ENCODE results near the gene CTAGE9. TPM values are rescaled to one million over a fixed set of nuclear protein-coding genes. Genes with fewer than 3 reads are reported as not detected.

CTAGE9 gene
- total RNA-seq, 1 experiment from 2014 or later: not detected

DNA sequence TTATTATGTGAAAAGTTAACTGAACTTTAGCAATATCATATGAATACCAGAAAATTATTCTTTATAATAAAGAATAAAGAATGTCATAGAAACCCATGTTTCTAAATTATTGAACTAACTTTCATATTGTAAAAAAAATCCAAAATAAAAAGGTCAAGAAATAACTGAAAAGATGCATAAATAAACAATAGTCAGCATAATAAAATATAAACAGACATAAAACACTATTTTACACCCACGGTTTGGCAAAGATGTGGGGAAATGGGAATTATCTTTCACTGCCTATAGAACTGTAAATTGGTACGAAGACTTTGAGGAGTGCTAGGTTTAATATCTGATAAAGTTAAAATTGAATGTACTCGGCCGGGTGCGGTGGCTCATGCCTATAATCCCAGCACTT is 34.7 kb upstream of the CTAGE9 start:
- DNase-seq: no peak
- no peak overlapping the region for H2BK15ac ChIP-seq (ENCODE audit: low read depth, low read length)
- no peak overlapping the region for H4K5ac ChIP-seq (ENCODE audit: insufficient read length, low read depth, low read length)
- no peak overlapping the region for H3K9ac ChIP-seq (ENCODE audit: extremely low read depth, insufficient read length, low read length)
- H3K79me2 ChIP-seq (ENCODE audit: insufficient read depth, low read length): no peaks in the 10 kb centered on the region
- H3K36me3 Mint-ChIP-seq (ENCODE audit: insufficient read depth in 1 of 3, low read depth in 3 of 3): no peaks in the 10 kb centered on the region
- H3T11ph ChIP-seq (ENCODE audit: low read length): no peak overlapping the region
- H3K27me3 Mint-ChIP-seq (ENCODE audit: low read depth): no peaks in the 10 kb centered on the region
- no peak overlapping the region for H3K14ac ChIP-seq (ENCODE audit: insufficient read depth, low read length)
- H3K27ac Mint-ChIP-seq: no peak overlapping the region
- no peaks in the 10 kb centered on the region for H3K9me3 Mint-ChIP-seq
- no peaks in the 10 kb centered on the region for H3K9me3 ChIP-seq (ENCODE audit: control insufficient read depth, low read depth, low read length)
- TF ChIP-seq CTCF (conservative IDR thresholded peaks at IDR 0.05): no peak
- peaks cover 13 to 15% of the 10 kb centered on the region in 2 experiments for H3K4me1 Mint-ChIP-seq
- H3K4ac ChIP-seq (ENCODE audit: low read depth, low read length): no peak overlapping the region
- WGBS (ENCODE audit: extremely low coverage, insufficient read length, low lambda C conversion rate): no CpG with 5 or more reads among the region's 5 CpGs
- H2BK120ac ChIP-seq (ENCODE audit: low read depth, low read length, poor library complexity, severe bottlenecking): no peak overlapping the region
- no peaks in the 10 kb centered on the region for H4K20me1 ChIP-seq (ENCODE audit: control insufficient read depth, insufficient read depth, insufficient read length)
- H3K27ac ChIP-seq (ENCODE audit: insufficient read length, low read depth, low read length): no peak overlapping the region
- no peak overlapping the region for H2AFZ ChIP-seq (ENCODE audit: low read length)
- peaks cover 5% of the 10 kb centered on the region; the same call in 1 of the 2 replicates for H3K4me1 ChIP-seq (ENCODE audit: insufficient read depth, low read length)
- H3K18ac ChIP-seq (ENCODE audit: insufficient read length, low read depth, low read length): no peak overlapping the region
- H3K23me2 ChIP-seq (ENCODE audit: insufficient read length, low read depth, low read length, poor library complexity, severe bottlenecking): no peaks in the 10 kb centered on the region
- no peak overlapping the region for H3K4me2 ChIP-seq (ENCODE audit: insufficient read depth, insufficient read length, low read length)
- no peak overlapping the region for H4K91ac ChIP-seq (ENCODE audit: insufficient read length, low read depth, low read length)
- no peak overlapping the region for H2BK5ac ChIP-seq (ENCODE audit: insufficient read length, low read length)
- no peak overlapping the region for H4K8ac ChIP-seq (replicated peaks; ENCODE audit: insufficient read length, low read depth, low read length)
- no peak overlapping the region for H2BK20ac ChIP-seq (ENCODE audit: low read depth, low read length, poor library complexity, severe bottlenecking)
- H3K4me3 Mint-ChIP-seq: no peak overlapping the region
- no peak overlapping the region for H2BK12ac ChIP-seq (ENCODE audit: insufficient read length, low read depth, low read length)
- no peaks in the 10 kb centered on the region for H3K27me3 ChIP-seq (ENCODE audit: insufficient read depth, low read length)
- no peak overlapping the region for H2AK5ac ChIP-seq (ENCODE audit: insufficient read length, low read length)
- no peak overlapping the region for H3K56ac ChIP-seq (ENCODE audit: insufficient read length, low read depth, low read length)
- no peaks in the 10 kb centered on the region for H3K79me1 ChIP-seq (ENCODE audit: insufficient read depth, low read depth, low read length, poor library complexity, severe bottlenecking)
- H3K23ac ChIP-seq (ENCODE audit: insufficient read length, low read depth, low read length): no peak overlapping the region
